Measurements from ENCODE around the gene POT1.

- TF ChIP-seq EZH2phosphoT487 (IDR thresholded peaks at IDR 0.05; ENCODE audit: low read depth) (no peak), CTCF (IDR thresholded peaks at IDR 0.05; ENCODE audit: low read depth, low read length) (no peak)
Observed at GRCh38 chr7:124775422-124775821, 154.2 kb downstream of the POT1 start.

Measured in OCI-LY3 (cell line).